HepG2 (cell line): Measurements from ENCODE around the gene AJM1. TPM values are rescaled to one million over a fixed set of nuclear protein-coding genes. Genes with fewer than 3 reads are reported as not detected.

Experiments
- BORCS8-MEF2B ChIP-seq: sonication (generic); formaldehyde crosslinking; IDR thresholded peaks from 2 replicates; pipeline ENCODE4 v1.8.0; 2022; ENCODE audit warnings: mild to moderate bottlenecking, missing genetic modification reagents
- DPF2 ChIP-seq: sonication (generic); formaldehyde crosslinking; IDR thresholded peaks from 2 replicates; pipeline ENCODE4 v1.4.0; 2020; ENCODE audit warnings: mild to moderate bottlenecking, low read depth, missing genetic modification reagents, borderline replicate concordance
- ETV6 ChIP-seq: sonication (generic); formaldehyde crosslinking; conservative IDR thresholded peaks from 2 replicates; pipeline ENCODE4 v1.4.0; 2020; ENCODE audit warnings: missing genetic modification reagents
- FOXK2 ChIP-seq: fragments of 450-650 bp; IDR thresholded peaks from 2 replicates; pipeline ENCODE4 v1.6.1; 2016
- HDAC1 ChIP-seq: sonication (generic); formaldehyde crosslinking; IDR thresholded peaks from 2 replicates; pipeline ENCODE4 v1.5.1; 2020; ENCODE audit warnings: mild to moderate bottlenecking, missing genetic modification reagents
- HMG20A ChIP-seq: IDR thresholded peaks from 2 replicates; pipeline ENCODE4 v1.6.1; 2016; ENCODE audit warnings: borderline replicate concordance
- ISX ChIP-seq: sonication (generic); formaldehyde crosslinking; conservative IDR thresholded peaks from 2 replicates; pipeline ENCODE4 v1.5.0; 2020; ENCODE audit warnings: missing genetic modification reagents
- MYC ChIP-seq: sonication (generic); formaldehyde crosslinking; IDR thresholded peaks from 2 replicates; pipeline ENCODE4 v1.9.0; 2021; ENCODE audit warnings: missing genetic modification reagents, borderline replicate concordance
- NR2C2 ChIP-seq: sonication (generic); formaldehyde crosslinking; IDR thresholded peaks from 2 replicates; pipeline ENCODE4 v1.4.0; 2020; ENCODE audit warnings: missing genetic modification reagents, mild to moderate bottlenecking, moderate library complexity, borderline replicate concordance
- PITX1 ChIP-seq: sonication (generic); formaldehyde crosslinking; IDR thresholded peaks from 2 replicates; pipeline ENCODE4 v1.5.1; 2020; ENCODE audit warnings: mild to moderate bottlenecking, missing genetic modification reagents
- POLR2AphosphoS5 ChIP-seq: IDR thresholded peaks from 2 replicates; pipeline ENCODE4 v1.6.1; 2012; ENCODE audit warnings: low read depth, low read length
- RARG ChIP-seq: sonication (generic); formaldehyde crosslinking; IDR thresholded peaks from 2 replicates; pipeline ENCODE4 v1.4.0; 2020; ENCODE audit warnings: low read depth, mild to moderate bottlenecking, missing genetic modification reagents
- RBAK ChIP-seq: sonication (generic); formaldehyde crosslinking; IDR thresholded peaks from 2 replicates; pipeline ENCODE4 v1.5.1; 2020; ENCODE audit warnings: mild to moderate bottlenecking, missing genetic modification reagents
- ZMYM2 ChIP-seq: sonication (generic); formaldehyde crosslinking; IDR thresholded peaks from 2 replicates; pipeline ENCODE4 v1.8.0; 2022; ENCODE audit warnings: mild to moderate bottlenecking, missing genetic modification reagents
- ZNF562 ChIP-seq: sonication (generic); formaldehyde crosslinking; IDR thresholded peaks from 2 replicates; pipeline ENCODE4 v1.8.0; 2022; ENCODE audit warnings: missing genetic modification reagents, borderline replicate concordance
- ZNF709 ChIP-seq: sonication (generic); formaldehyde crosslinking; IDR thresholded peaks from 2 replicates; pipeline ENCODE4 v1.5.0; 2020; ENCODE audit warnings: mild to moderate bottlenecking, missing genetic modification reagents
- ZNF747 ChIP-seq: sonication (generic); formaldehyde crosslinking; IDR thresholded peaks from 2 replicates; pipeline ENCODE4 v1.8.1; 2023; ENCODE audit warnings: missing genetic modification reagents, mild to moderate bottlenecking, borderline replicate concordance
- ZNF782 ChIP-seq: sonication (generic); formaldehyde crosslinking; IDR thresholded peaks from 2 replicates; pipeline ENCODE4 v1.4.0; 2020; ENCODE audit warnings: missing genetic modification reagents, mild to moderate bottlenecking, borderline replicate concordance
- ZSCAN31 ChIP-seq: sonication (generic); formaldehyde crosslinking; IDR thresholded peaks from 2 replicates; pipeline ENCODE4 v1.5.0; 2020; ENCODE audit warnings: low read depth, mild to moderate bottlenecking, missing genetic modification reagents
- polyA plus RNA-seq, 8 experiments: library from polyadenylated mRNA; depleted of rRNA in 3 of 8; stranded (reverse) in 7 of 8; unstranded in 1 of 8; fragments of >200 nt; fragmentation: Illumina TruSeq in 4 of 8; extraction: Trizol in 4 of 8; gene quantifications; 2 replicates each; pipeline versions ENCODE4 v1.2.1 to v1.2.3, GENCODE V29; 2011 to 2016; ENCODE audit warnings: low read depth in 4 of 8, missing spikeins in 1 of 8, mixed read lengths in 1 of 8; ENCODE audit not compliant: insufficient read depth in 1 of 8
- total RNA-seq, 5 experiments: library from RNA; depleted of rRNA; stranded (reverse); fragments of >200 nt; fragmentation: Illumina TruSeq; extraction: Trizol; gene quantifications; 2 replicates each; pipeline ENCODE4 v1.2.3, GENCODE V29; 2016; ENCODE audit warnings: low read depth in 1 of 5
- TF ChIP-seq, protein P1 (sequence below): sonication (generic); formaldehyde crosslinking; IDR thresholded peaks from 2 replicates; pipeline ENCODE4 v1.5.1; 2020; ENCODE audit warnings: missing genetic modification reagents, mild to moderate bottlenecking, borderline replicate concordance
- TF ChIP-seq, protein P2 (sequence below): sonication (generic); formaldehyde crosslinking; IDR thresholded peaks from 2 replicates; pipeline ENCODE4 v1.4.0; 2020; ENCODE audit warnings: mild to moderate bottlenecking, missing genetic modification reagents
- TF ChIP-seq, protein P3 (sequence below): sonication (generic); formaldehyde crosslinking; IDR thresholded peaks from 2 replicates; pipeline ENCODE4 v1.4.0; 2020; ENCODE audit warnings: mild to moderate bottlenecking, missing genetic modification reagents

Gene AJM1
- total and polyA plus RNA-seq, 2 of the 13 experiments (the other 11 are each of a cell fraction or from before 2014, with no cell fraction given): 1.1 to 1.2 TPM

DNA sequence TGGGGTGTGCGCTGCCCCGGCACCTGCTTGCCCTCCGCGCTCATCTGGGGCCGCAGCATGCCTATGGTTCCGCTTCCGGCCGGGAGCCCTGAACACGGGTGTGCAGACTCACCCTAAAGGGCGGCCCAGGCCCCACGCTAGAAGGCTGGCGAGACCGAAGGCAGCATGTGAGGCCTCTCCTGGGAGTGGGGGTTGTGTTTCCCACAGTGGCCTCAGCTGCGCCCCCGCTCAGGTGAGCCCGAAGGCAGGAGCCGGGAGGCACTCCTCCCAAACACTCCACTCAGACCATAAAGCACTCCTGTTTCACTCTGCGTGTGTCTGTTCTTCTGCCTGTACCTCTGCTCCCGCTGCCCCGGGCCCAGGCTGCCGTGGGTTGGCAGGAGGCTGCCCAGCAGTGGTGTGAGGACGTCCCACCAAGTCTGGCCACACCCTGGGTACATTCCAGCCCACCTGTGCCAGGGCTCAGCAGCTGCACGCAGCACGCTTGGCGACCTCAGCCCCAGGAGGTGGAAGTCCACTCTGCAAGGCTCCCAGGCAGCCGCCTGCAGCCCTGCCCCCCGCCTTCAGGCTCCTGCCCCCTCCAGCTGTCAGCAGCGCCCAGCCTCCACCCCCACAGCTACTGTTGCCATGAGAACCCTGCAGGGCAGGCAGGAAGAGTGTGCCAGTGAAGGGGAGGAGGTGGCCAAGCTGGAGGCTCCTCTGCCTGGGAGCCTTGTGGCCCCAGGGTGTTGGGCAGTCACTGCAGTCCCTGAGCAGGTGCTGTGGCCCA is 1.2 kb upstream of the AJM1 start (continued):
- TF ChIP-seq RBAK (no peak), ZMYM2 (CRISPR knock-in tag) (no peak; the same call in 1 of the 2 replicates), ZNF782 (CRISPR knock-in tag) (0 out of 2 replicates have a peak, but pooled peaks have one; percentile 77), HMG20A (no peak), BORCS8-MEF2B (CRISPR knock-in tag) (0 out of 2 replicates have a peak, but pooled peaks have one; percentile 64), MYC (CRISPR knock-in tag) (no peak), RARG (CRISPR knock-in tag) (no peak), HDAC1 (peak; percentile 42; the same call in 1 of the 2 replicates), ZNF562 (CRISPR knock-in tag) (no peak), ISX (no peak), ETV6 (CRISPR knock-in tag) (no peak), ZSCAN31 (CRISPR knock-in tag) (no peak), ZNF747 (CRISPR knock-in tag) (no peak), DPF2 (CRISPR knock-in tag) (no peak), FOXK2 (no peak), PITX1 (CRISPR knock-in tag) (no peak), ZNF709 (CRISPR knock-in tag) (no peak), NR2C2 (CRISPR knock-in tag) (peak; percentile 43; the same call in 1 of the 2 replicates), POLR2AphosphoS5 (no peak; the same call in 1 of the 2 replicates)
- TF ChIP-seq, protein P1, sequence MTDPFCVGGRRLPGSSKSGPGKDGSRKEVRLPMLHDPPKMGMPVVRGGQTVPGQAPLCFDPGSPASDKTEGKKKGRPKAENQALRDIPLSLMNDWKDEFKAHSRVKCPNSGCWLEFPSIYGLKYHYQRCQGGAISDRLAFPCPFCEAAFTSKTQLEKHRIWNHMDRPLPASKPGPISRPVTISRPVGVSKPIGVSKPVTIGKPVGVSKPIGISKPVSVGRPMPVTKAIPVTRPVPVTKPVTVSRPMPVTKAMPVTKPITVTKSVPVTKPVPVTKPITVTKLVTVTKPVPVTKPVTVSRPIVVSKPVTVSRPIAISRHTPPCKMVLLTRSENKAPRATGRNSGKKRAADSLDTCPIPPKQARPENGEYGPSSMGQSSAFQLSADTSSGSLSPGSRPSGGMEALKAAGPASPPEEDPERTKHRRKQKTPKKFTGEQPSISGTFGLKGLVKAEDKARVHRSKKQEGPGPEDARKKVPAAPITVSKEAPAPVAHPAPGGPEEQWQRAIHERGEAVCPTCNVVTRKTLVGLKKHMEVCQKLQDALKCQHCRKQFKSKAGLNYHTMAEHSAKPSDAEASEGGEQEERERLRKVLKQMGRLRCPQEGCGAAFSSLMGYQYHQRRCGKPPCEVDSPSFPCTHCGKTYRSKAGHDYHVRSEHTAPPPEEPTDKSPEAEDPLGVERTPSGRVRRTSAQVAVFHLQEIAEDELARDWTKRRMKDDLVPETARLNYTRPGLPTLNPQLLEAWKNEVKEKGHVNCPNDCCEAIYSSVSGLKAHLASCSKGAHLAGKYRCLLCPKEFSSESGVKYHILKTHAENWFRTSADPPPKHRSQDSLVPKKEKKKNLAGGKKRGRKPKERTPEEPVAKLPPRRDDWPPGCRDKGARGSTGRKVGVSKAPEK (CRISPR knock-in tag): no peak
- TF ChIP-seq, protein P2, sequence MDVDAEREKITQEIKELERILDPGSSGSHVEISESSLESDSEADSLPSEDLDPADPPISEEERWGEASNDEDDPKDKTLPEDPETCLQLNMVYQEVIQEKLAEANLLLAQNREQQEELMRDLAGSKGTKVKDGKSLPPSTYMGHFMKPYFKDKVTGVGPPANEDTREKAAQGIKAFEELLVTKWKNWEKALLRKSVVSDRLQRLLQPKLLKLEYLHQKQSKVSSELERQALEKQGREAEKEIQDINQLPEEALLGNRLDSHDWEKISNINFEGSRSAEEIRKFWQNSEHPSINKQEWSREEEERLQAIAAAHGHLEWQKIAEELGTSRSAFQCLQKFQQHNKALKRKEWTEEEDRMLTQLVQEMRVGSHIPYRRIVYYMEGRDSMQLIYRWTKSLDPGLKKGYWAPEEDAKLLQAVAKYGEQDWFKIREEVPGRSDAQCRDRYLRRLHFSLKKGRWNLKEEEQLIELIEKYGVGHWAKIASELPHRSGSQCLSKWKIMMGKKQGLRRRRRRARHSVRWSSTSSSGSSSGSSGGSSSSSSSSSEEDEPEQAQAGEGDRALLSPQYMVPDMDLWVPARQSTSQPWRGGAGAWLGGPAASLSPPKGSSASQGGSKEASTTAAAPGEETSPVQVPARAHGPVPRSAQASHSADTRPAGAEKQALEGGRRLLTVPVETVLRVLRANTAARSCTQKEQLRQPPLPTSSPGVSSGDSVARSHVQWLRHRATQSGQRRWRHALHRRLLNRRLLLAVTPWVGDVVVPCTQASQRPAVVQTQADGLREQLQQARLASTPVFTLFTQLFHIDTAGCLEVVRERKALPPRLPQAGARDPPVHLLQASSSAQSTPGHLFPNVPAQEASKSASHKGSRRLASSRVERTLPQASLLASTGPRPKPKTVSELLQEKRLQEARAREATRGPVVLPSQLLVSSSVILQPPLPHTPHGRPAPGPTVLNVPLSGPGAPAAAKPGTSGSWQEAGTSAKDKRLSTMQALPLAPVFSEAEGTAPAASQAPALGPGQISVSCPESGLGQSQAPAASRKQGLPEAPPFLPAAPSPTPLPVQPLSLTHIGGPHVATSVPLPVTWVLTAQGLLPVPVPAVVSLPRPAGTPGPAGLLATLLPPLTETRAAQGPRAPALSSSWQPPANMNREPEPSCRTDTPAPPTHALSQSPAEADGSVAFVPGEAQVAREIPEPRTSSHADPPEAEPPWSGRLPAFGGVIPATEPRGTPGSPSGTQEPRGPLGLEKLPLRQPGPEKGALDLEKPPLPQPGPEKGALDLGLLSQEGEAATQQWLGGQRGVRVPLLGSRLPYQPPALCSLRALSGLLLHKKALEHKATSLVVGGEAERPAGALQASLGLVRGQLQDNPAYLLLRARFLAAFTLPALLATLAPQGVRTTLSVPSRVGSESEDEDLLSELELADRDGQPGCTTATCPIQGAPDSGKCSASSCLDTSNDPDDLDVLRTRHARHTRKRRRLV (CRISPR knock-in tag): no peak
- TF ChIP-seq, protein P3, sequence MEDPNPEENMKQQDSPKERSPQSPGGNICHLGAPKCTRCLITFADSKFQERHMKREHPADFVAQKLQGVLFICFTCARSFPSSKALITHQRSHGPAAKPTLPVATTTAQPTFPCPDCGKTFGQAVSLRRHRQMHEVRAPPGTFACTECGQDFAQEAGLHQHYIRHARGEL (CRISPR knock-in tag): no peak
